A549 treated with GW870086 at 1 μM for 4 hours (cell line): ENCODE data around the gene CASP12. TPM values are rescaled to one million over a fixed set of nuclear protein-coding genes. Genes with fewer than 3 reads are reported as not detected.

Experiments
- total RNA-seq: library from RNA; stranded (reverse); fragments of 200-300 nt; extraction: Qiagen RNA extraction; gene quantifications from 5 replicates; pipeline ENCODE4 v1.2.3, GENCODE V29; 2022; ENCODE audit warnings: low read depth

Gene CASP12
- total RNA-seq, result not detected in 5 replicates

DNA sequence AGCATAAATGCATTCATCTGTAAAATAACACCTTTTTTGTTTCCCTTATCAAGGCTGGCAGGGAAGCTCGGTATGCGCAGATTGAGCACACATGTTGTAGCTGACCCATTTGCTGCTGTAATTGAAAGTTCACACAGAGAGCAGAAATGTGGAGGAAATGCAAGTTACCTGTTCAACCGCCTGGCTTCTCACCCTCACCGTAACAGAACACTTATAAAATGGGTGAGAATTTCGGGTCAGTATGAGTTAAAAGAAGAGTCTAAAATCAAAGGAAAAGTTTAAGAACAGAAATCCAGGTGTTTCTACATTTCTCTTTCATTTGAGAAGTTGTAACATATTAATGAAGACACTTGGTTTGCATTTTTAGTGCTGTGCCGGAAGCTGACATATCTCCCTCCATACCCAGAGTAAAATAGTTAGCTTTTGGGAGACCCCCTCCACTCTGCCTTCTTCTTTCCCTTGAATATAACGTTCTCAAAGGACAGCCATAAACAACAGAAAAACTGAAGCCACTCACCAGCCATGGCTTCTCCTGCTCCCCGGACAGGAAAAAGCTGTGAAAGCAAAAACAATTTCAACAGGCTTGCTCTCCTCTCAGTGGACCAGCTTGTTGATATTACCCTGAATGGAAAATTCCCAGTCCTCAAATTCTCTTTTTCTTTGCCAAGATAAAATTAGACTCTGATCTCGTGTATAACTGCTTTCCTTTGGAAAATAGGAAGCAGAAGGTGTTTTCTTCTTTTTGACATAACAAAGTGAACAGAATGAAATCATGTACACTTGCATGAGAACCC is at the start of gene CASP12:
CASP12 (minus strand) TSS at position 570 of the 794 bp plus-strand sequence.

Other genes with a start within 250 kb of the CASP12 start
- 4.4 to 6.6 TPM (median 5.0 TPM) in 5 replicates for gene CASP4, start 70.1 kb upstream of the CASP12 start, total RNA-seq
- gene CASP5, start 124.7 kb upstream of the CASP12 start, total RNA-seq, result not detected in 5 replicates
- 0.11 to 0.56 TPM (median 0.29 TPM) in 4 of 5 replicates, not detected in the other for gene CASP1, start 136.7 kb upstream of the CASP12 start, total RNA-seq
- gene CARD16, start 146.9 kb upstream of the CASP12 start, total RNA-seq, result not detected in 5 replicates
- not detected in 5 replicates for gene CARD18, start 241.3 kb upstream of the CASP12 start, total RNA-seq